HEK293 (cell line): ENCODE data around the gene MUC22.
"Not testable (repeated sequence)": the region's sequence is repeated elsewhere in the genome, so short reads cannot be mapped to it uniquely, and the experiment has no call there.

Experiments
- CTCF ChIA-PET: fragments of 350-600 bp; formaldehyde crosslinking; extraction: SDS; loops from one replicate; lab custom pipeline; 2021; ENCODE audit warnings: antibody characterized with exemption; lab: Yijun Ruan, JAX
- POLR2A ChIA-PET: fragments of 300-600 bp; formaldehyde crosslinking; extraction: SDS; loops from one replicate; lab custom pipeline; 2020; ENCODE audit warnings: antibody characterized with exemption, inconsistent platforms; lab: Yijun Ruan, JAX
- H3K27ac ChIP-seq: fragments of 200-500 bp; sonication (Bioruptor generic); 2 replicates; pipeline ENCODE4 v1.5.1; 2014; ENCODE audit warnings: low read depth, low read length, control low read depth, inconsistent platforms; ENCODE audit errors: extremely low read depth
- H3K36me3 ChIP-seq, 2 experiments: fragments of 200-500 bp in 1 of 2; sonication (Bioruptor generic) in 1 of 2; 1 replicate in 1 of 2; 2 replicates in 1 of 2; pipeline ENCODE4 v1.5.1; 2014 to 2017; ENCODE audit warnings: inconsistent platforms in 2 of 2, low read length in 2 of 2; ENCODE audit not compliant: control insufficient read depth in 2 of 2, insufficient read depth in 1 of 2
- H3K4me1 ChIP-seq: fragments of 200-500 bp; sonication (Bioruptor generic); 2 replicates; pipeline ENCODE4 v1.5.1; 2014; ENCODE audit warnings: mild to moderate bottlenecking, low read length, inconsistent platforms; ENCODE audit not compliant: control insufficient read depth, insufficient read depth
- H3K4me3 ChIP-seq: 2 replicates; pipeline ENCODE4 v1.5.1; 2011; ENCODE audit warnings: low read depth, mild to moderate bottlenecking, control low read depth, low read length, moderate library complexity
- H3K9me3 ChIP-seq: fragments of 200-500 bp; sonication (Bioruptor generic); 2 replicates; pipeline ENCODE4 v1.5.1; 2014; ENCODE audit warnings: low read depth, low read length, inconsistent platforms; ENCODE audit not compliant: control insufficient read depth, insufficient read depth
- KLF1 ChIP-seq: fragments of 450-650 bp; formaldehyde crosslinking; IDR thresholded peaks from 2 replicates; pipeline ENCODE4 v1.5.1; 2016; ENCODE audit warnings: missing biosample characterization, missing genetic modification characterization
- SP2 ChIP-seq: fragments of 450-650 bp; formaldehyde crosslinking; IDR thresholded peaks from 2 replicates; pipeline ENCODE4 v1.5.1; 2016; ENCODE audit warnings: missing biosample characterization, missing genetic modification characterization
- ZBTB49 ChIP-seq: fragments of 450-650 bp; formaldehyde crosslinking; IDR thresholded peaks from 2 replicates; pipeline ENCODE4 v1.5.1; 2016; ENCODE audit warnings: missing biosample characterization, missing genetic modification characterization, low read depth
- ZIC2 ChIP-seq: fragments of 450-650 bp; formaldehyde crosslinking; IDR thresholded peaks from 2 replicates; pipeline ENCODE4 v1.5.1; 2016; ENCODE audit warnings: missing biosample characterization, missing genetic modification characterization
- ZNF121 ChIP-seq: fragments of 450-650 bp; formaldehyde crosslinking; IDR thresholded peaks from 2 replicates; pipeline ENCODE4 v1.5.1; 2016; ENCODE audit warnings: missing biosample characterization, missing genetic modification characterization
- ZNF175 ChIP-seq: fragments of 450-650 bp; formaldehyde crosslinking; IDR thresholded peaks from 2 replicates; pipeline ENCODE4 v1.5.1; 2016; ENCODE audit warnings: missing biosample characterization, missing genetic modification characterization
- ZNF324 ChIP-seq: fragments of 450-650 bp; formaldehyde crosslinking; IDR thresholded peaks from 2 replicates; pipeline ENCODE4 v1.5.1; 2016; ENCODE audit warnings: missing biosample characterization, missing genetic modification characterization
- ZNF335 ChIP-seq: fragments of 450-650 bp; formaldehyde crosslinking; conservative IDR thresholded peaks from 2 replicates; pipeline ENCODE4 v1.5.1; 2016; ENCODE audit warnings: missing biosample characterization, missing genetic modification characterization
- ZNF350 ChIP-seq: fragments of 450-650 bp; formaldehyde crosslinking; IDR thresholded peaks from 2 replicates; pipeline ENCODE4 v1.5.0; 2017; ENCODE audit warnings: missing biosample characterization, mild to moderate bottlenecking, missing genetic modification characterization
- ZNF423 ChIP-seq: fragments of 450-650 bp; formaldehyde crosslinking; IDR thresholded peaks from 2 replicates; pipeline ENCODE4 v1.5.1; 2016; ENCODE audit warnings: missing biosample characterization, missing genetic modification characterization
- ZNF426 ChIP-seq: fragments of 450-650 bp; formaldehyde crosslinking; IDR thresholded peaks from 2 replicates; pipeline ENCODE4 v1.5.1; 2017; ENCODE audit warnings: missing biosample characterization, missing genetic modification characterization, mild to moderate bottlenecking, inconsistent platforms, moderate library complexity
- ZNF488 ChIP-seq: fragments of 450-650 bp; formaldehyde crosslinking; IDR thresholded peaks from 2 replicates; pipeline ENCODE4 v1.5.1; 2016; ENCODE audit warnings: missing biosample characterization, missing genetic modification characterization
- ZNF670 ChIP-seq: fragments of 450-650 bp; formaldehyde crosslinking; IDR thresholded peaks from 2 replicates; pipeline ENCODE4 v1.5.1; 2016; ENCODE audit warnings: missing biosample characterization, missing genetic modification characterization, low read depth
- ZNF792 ChIP-seq: fragments of 450-650 bp; formaldehyde crosslinking; IDR thresholded peaks from 2 replicates; pipeline ENCODE4 v1.5.1; 2016; ENCODE audit warnings: missing biosample characterization, missing genetic modification characterization
- ZSCAN18 ChIP-seq: fragments of 450-650 bp; formaldehyde crosslinking; IDR thresholded peaks from 2 replicates; pipeline ENCODE4 v1.5.1; 2016; ENCODE audit warnings: missing biosample characterization, missing genetic modification characterization
- ZSCAN5A ChIP-seq: fragments of 450-650 bp; formaldehyde crosslinking; IDR thresholded peaks from 2 replicates; pipeline ENCODE4 v1.5.1; 2016; ENCODE audit warnings: missing biosample characterization, missing genetic modification characterization

MUC22 gene

GRCh38 chr6:31049518-31049917 is 39.2 kb downstream of the MUC22 start:
- ChIA-PET POLR2A (interaction anchor here (0.6 kb wide), 1 partner anchor 74 kb away, joined by 3 read pairs; no protein-coding TSS in a partner anchor), CTCF (interaction anchor here (0.6 to 2.4 kb wide), 9 partner anchors 9 to 160 kb away, joined by 3 to 10 read pairs (median 5); no protein-coding TSS in a partner anchor)
- no peaks in the 10 kb centered on the region for H3K4me1 ChIP-seq
- H3K27ac ChIP-seq: no peak overlapping the region
- H3K4me3 ChIP-seq: no peak overlapping the region
- H3K36me3 ChIP-seq: no peaks in the 10 kb centered on the region
- H3K9me3 ChIP-seq: no peaks in the 10 kb centered on the region
- TF ChIP-seq ZNF121 (no peak), ZNF670 (no peak), ZNF350 (tag by site-specific recombination) (no peak)

GRCh38 chr6:31053187-31053586 is 42.9 kb downstream of the MUC22 start:
- H3K9me3 ChIP-seq, H3K27ac ChIP-seq, H3K4me1 ChIP-seq, POLR2A ChIA-PET, H3K36me3 ChIP-seq, H3K4me3 ChIP-seq: not testable (repeated sequence)
- CTCF ChIA-PET: interaction anchor here (0.6 to 2.0 kb wide), 5 partner anchors 11 to 338 kb away, joined by 3 to 8 read pairs (median 3); no protein-coding TSS in a partner anchor

GRCh38 chr6:31053873-31054272 is 43.6 kb downstream of the MUC22 start:
- Histone ChIP-seq H3K27ac (no peak overlapping the region), H3K9me3 (no peaks in the 10 kb centered on the region), H3K4me3 (no peak overlapping the region), H3K36me3 (no peaks in the 10 kb centered on the region), H3K4me1 (no peaks in the 10 kb centered on the region)
- TF ChIP-seq ZBTB49 (tag by site-specific recombination): no peak
- 0 out of 2 replicates have a peak, but pooled peaks have one; percentile 22 for TF ChIP-seq ZNF423 (tag by site-specific recombination)
- TF ChIP-seq ZNF335 (tag by site-specific recombination): no peak
- no peak for TF ChIP-seq ZNF426 (tag by site-specific recombination)
- TF ChIP-seq ZNF324 (tag by site-specific recombination): no peak
- peak; percentile 86 for TF ChIP-seq ZIC2 (tag by site-specific recombination)
- TF ChIP-seq ZNF121: no peak
- no peak for TF ChIP-seq KLF1 (tag by site-specific recombination)
- POLR2A ChIA-PET: no interaction called here
- CTCF ChIA-PET: interaction anchor here (0.6 to 1.2 kb wide), 2 partner anchors 12 to 398 kb away, joined by 3 to 4 read pairs; no protein-coding TSS in a partner anchor

GRCh38 chr6:31055441-31055840 is 45.2 kb downstream of the MUC22 start:
- Histone ChIP-seq H3K9me3 (no peaks in the 10 kb centered on the region), H3K36me3 (no peaks in the 10 kb centered on the region), H3K4me1 (no peaks in the 10 kb centered on the region), H3K27ac (no peak overlapping the region), H3K4me3 (no peak overlapping the region)
- ChIA-PET POLR2A (interaction anchor here (0.5 kb wide), 1 partner anchor 153 kb away, joined by 3 read pairs; no protein-coding TSS in a partner anchor), CTCF (interaction anchor here (0.5 to 1.5 kb wide), 4 partner anchors 9 to 221 kb away, joined by 3 to 6 read pairs (median 5); no protein-coding TSS in a partner anchor)
- TF ChIP-seq SP2 (tag by site-specific recombination): no peak
- TF ChIP-seq ZNF488: no peak
- TF ChIP-seq ZNF792: no peak
- TF ChIP-seq ZNF175 (tag by site-specific recombination): no peak
- no peak for TF ChIP-seq ZSCAN18 (tag by site-specific recombination)
- no peak for TF ChIP-seq ZSCAN5A (tag by site-specific recombination)
- no peak for TF ChIP-seq ZNF350 (tag by site-specific recombination)
